ENCODE results near the gene NDUFA1. TPM values are rescaled to one million over a fixed set of nuclear protein-coding genes. Genes with fewer than 3 reads are reported as not detected.
"Not testable (repeated sequence)": the region's sequence is repeated elsewhere in the genome, so short reads cannot be mapped to it uniquely, and the experiment has no call there.

Gene NDUFA1
- total and polyA plus RNA-seq, 7 donors: 51.2 to 412 (median 106) TPM

- Histone ChIP-seq H3K9me3 (no peaks in the 10 kb centered on the region), H3K27me3 (no peaks in the 10 kb centered on the region), H3K4me1 (peaks cover 0 to 4% (median 0%) of the 10 kb centered on the region in 4 donors), H3K4me3 (peak overlapping the region in 3 of 4 donors; percentile 14 to 39 (median 35)), H3K36me3 (no peaks in the 10 kb centered on the region), H3K27ac (no peak overlapping the region)
- DNase-seq: peak; percentile 70
- intact Hi-C loops (cut with DNase I): no loop called here
- TF ChIP-seq EP300 (IDR thresholded peaks at IDR 0.05) (no peak), CTCF (IDR thresholded peaks at IDR 0.05) (peak in 3 of 4 experiments; percentile 15 to 27 (median 18))
- WGBS, 2 donors: 9 to 16% methylated on average over 40 of the region's 40 CpGs
Observed at GRCh38 chrX:119887721-119888425, 16.2 kb downstream of the NDUFA1 start.

GRCh38 chrX:119890626-119891025 is 19.0 kb downstream of the NDUFA1 start:
- H3K4me1 ChIP-seq; H3K36me3 ChIP-seq; H3K4me3 ChIP-seq; DNase-seq; H3K9me3 ChIP-seq; H3K27ac ChIP-seq; intact Hi-C loops (cut with DNase I); H3K27me3 ChIP-seq: not testable (repeated sequence)
- WGBS, 2 donors: 92 to 93% methylated on average over 36 of the region's 36 CpGs

GRCh38 chrX:119891961-119892692 is 20.5 kb downstream of the NDUFA1 start:
- H3K4me3 ChIP-seq; H3K9me3 ChIP-seq; H3K36me3 ChIP-seq; H3K27ac ChIP-seq; H3K4me1 ChIP-seq; H3K27me3 ChIP-seq; intact Hi-C loops (cut with DNase I): not testable (repeated sequence)
- 79 to 80% methylated on average over 16 of the region's 16 CpGs for WGBS, 2 donors
- DNase-seq: peak; percentile 19

GRCh38 chrX:119895843-119896326 is 24.3 kb downstream of the NDUFA1 start, which contains the start of gene AKAP14:
Gene AKAP14, plus strand, starts transcription at chrX:119895893. Its CDS starts 7,331 bp downstream, at chrX:119903224.
- intact Hi-C loops (cut with DNase I): no loop called here
- Histone ChIP-seq H3K27ac (no peak within 1 kb of the TSS), H3K4me1 (no peaks in the 10 kb centered on the region), H3K4me3 (no peak within 1 kb of the TSS), H3K27me3 (no peaks in the 10 kb centered on the region), H3K36me3 (no peaks in the 10 kb centered on the region), H3K9me3 (no peaks in the 10 kb centered on the region)
- TF ChIP-seq EP300 (IDR thresholded peaks at IDR 0.05): no peak
- no peak for TF ChIP-seq POLR2A (IDR thresholded peaks at IDR 0.05)
- no peak for TF ChIP-seq CTCF (IDR thresholded peaks at IDR 0.05)
- no peak for TF ChIP-seq POLR2AphosphoS5 (IDR thresholded peaks at IDR 0.05)
- 70 to 81% methylated on average over 4 of the region's 4 CpGs for WGBS, 2 donors
- DNase-seq: no peak

GRCh38 chrX:119899125-119899524 is 27.5 kb downstream of the NDUFA1 start:
- Histone ChIP-seq H3K27me3 (no peaks in the 10 kb centered on the region), H3K27ac (no peak overlapping the region), H3K9me3 (no peaks in the 10 kb centered on the region), H3K4me3 (no peak overlapping the region), H3K4me1 (no peaks in the 10 kb centered on the region), H3K36me3 (no peaks in the 10 kb centered on the region)
- DNase-seq: no peak
- TF ChIP-seq POLR2A (IDR thresholded peaks at IDR 0.05): no peak
- TF ChIP-seq CTCF (IDR thresholded peaks at IDR 0.05): no peak
- TF ChIP-seq POLR2AphosphoS5 (IDR thresholded peaks at IDR 0.05): no peak
- TF ChIP-seq EP300 (IDR thresholded peaks at IDR 0.05): no peak
- WGBS, 2 donors: 10 to 11% methylated on average over 2 of the region's 2 CpGs
- intact Hi-C loops (cut with DNase I): no loop called here

Measured in sigmoid colon (tissue), 7 donors.